HS-27A (cell line): Measurements from ENCODE around the gene CDC73.
A peak's percentile ranks its signal among the peaks of the same experiment; 100 is the strongest.
"Not testable (repeated sequence)": the region's sequence is repeated elsewhere in the genome, so short reads cannot be mapped to it uniquely, and the experiment has no call there.

Source experiments
- DNase-seq: peaks from one replicate; pipeline ENCODE4 v3.0.0-alpha.2; 2012; ENCODE audit warnings: low read depth, missing footprints

Gene CDC73

DNA sequence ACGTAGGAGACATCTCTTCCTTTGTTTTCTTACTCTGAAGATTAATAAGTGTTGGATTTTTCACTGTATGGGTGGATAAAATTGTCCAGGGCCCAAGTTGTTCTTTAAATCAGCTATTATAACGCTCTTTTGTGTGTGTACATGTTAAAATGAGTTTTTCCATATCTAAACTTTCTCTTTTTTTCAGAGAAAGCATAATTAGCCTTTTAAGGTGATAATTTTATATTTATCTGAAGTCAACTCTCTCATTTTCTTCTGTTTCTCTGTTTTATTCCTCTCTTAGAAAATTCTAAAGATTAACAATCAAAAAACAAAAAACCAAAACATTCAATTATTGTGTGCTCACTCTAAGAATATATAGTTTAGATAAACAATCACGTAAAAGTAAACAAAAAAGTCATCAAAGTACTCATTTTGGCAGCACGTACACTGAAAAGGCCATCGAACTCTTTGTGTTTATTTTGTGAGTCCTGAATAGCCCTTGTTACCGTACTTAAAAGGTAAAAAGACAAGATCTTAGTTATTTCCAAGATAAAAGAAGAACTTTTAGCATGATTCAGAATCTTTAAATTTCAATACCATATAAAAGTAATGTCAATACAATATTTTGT, 7.2 kb upstream of the CDC73 start:
- DNase-seq: no peak

DNA sequence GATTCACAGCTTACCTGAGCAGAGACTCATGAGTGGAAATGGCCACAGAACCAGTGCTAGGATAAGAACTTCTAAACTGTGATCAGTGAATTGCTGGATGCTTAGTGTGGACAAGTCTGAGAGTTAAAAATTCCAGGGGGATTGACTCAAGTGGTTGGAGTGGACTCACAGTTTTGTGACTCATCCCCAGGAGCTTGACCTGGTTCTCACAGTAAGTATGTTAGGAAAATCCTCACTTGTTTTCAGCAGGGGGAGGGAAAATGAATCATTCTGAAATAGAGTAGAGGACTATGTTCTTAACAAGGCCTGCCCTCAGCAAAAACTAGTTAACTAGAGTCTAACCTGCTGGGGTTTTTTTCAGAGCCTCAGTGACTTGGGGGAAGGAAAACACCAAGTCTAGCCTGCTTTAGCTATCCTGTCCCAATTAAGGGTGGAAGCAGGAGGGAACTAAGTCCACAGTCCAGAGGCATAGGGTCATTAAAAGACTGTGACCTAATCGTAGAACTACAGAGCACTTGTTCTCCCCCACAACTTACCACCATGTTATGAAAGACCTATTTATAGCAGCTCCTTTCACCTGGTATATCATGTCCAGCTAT, 6.1 kb upstream of the CDC73 start:
- DNase-seq: peak; percentile 91

DNA sequence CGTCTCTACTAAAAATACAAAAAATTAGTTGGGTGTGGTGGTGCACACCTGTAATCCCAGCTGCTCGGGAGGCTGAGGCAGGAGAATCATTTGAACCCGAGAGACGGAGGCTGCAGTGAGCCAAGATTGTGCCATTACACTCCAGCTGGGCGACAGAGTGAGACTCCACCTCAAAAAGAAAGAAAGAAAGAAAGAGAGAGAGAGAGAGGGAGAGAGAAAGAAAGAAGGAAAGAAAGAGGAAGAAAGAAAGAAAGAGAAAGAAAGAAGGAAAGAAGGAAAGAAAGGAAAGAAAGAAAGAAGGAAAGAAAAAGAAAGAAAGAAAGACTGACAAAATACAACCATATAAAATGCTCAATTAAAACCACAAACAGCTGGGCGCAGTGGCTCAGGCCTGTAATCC, 4.7 kb upstream of the CDC73 start:
- DNase-seq: not testable (repeated sequence)

DNA sequence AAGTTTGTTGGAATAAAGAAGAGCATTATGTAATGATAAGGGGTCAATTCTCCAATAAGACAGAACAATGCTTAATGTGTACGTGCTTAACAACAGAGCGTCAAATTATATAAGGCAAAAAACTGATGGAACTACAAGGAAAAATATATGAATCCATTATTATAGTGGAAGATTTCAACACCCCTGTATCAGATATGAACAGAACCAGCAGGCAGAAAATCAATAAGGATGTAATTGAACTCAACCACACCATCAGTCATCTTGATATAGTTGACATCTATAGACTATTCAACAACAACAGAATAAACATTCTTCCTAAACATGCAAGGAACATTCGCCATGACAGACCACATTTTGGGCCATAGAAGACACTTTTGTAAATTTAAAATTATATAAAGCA, 3.6 kb upstream of the CDC73 start:
- DNase-seq: no peak

DNA sequence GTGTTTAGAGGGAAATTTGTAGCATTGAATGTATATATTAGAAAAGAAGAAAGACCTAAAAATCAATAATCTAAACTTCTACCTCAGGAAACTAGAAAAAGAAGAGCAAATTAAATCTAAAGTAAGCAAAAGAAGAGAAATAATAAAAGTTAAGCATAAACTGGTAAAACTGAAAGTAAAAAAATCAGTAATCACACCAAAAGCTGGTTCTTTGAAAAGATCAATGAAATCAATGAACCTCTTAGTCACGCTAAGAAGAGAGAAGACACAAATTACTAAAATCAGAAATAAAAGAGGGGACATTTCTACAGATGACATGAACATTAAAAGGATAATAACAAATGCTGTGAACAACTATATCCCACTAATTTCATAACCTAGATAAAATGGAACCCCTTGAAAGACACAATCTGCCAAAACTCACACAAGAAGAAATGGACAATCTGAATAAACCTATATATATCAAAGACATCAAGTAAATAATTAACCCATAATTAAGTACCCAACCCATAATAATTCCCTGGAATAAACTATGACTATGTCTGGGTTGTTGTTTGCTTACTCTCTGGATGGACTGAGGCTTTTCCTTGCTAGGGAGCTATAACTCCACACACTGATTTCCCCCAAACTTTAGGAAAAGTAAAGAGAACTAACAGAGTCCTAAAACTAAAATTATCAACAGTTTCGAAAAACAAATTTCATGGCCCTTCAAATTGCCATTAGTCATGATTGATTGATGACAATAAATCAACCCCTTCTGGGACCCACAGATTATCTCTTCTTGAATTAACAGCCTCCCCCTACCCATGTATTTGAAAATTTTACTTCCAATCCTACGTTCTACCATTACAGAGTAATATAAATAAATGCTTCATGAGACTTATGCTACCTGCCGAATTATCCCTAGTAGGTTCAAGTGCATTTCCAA, 2.8 kb upstream of the CDC73 start:
- no peak for DNase-seq

DNA sequence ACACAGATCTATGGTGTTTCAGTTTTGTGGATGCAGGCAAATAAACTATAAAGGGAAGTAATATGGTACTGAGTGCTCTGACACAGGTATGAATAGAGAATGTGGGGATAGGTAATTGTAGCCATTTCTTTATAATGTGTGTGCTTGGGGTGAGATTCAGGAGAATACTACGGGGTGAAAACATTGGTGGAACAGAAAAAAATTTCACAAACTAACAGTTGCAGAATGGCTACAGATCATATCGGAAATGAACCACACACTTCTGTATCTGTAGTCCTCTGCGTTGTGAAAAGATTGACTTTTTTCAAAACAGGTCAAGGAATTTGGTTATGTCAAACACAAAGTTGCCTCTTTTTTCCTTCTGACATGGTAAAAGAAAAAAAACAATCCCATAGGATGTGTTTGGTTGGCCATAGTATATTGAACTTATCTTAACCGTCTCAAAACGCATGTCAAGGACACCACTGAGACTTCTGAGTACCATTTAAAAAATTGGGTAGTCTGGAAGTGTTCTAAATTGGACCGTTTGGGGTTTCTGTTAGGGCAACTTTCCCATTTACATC, 1.1 kb upstream of the CDC73 start:
- no peak for DNase-seq

DNA sequence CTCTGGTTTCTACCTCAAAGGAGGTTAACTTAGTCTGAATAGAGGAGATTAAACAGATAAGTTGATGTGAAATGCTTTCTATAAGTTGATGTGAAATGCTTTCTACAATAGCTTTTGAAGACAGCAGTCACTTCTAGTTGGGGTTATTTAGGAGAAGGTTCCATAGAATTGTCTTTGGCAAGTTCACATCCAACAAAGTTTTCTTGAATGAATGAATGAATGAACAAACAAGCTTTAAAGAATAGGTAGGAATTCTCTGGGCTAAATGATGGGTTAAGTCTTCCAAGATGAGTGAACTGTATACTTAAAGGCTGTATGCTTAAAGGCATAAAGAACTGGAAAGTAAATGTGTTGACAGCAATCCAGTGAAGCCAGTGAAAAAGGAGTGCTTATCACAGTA, 1.9 kb downstream of the CDC73 start:
- DNase-seq: no peak

DNA sequence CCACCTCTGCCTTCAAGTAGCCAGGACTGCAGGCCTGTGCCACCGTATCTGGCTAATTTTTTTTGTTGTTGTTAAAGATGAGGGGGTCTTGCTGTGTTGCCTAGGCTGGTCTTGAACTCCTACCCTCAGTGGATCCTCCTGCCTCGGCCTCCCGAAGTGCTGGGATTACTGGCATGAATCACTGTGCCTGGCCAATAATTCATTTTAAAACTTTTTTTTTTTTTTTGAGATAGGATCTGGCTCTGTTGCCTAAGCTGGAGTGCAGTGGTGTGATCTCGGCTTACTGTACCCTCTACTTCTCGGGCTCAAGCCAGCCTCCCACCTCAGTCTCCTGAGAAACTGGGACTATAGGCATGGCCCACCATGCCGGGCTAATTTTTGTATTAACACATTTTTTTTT, 3.5 kb downstream of the CDC73 start:
- no peak for DNase-seq

DNA sequence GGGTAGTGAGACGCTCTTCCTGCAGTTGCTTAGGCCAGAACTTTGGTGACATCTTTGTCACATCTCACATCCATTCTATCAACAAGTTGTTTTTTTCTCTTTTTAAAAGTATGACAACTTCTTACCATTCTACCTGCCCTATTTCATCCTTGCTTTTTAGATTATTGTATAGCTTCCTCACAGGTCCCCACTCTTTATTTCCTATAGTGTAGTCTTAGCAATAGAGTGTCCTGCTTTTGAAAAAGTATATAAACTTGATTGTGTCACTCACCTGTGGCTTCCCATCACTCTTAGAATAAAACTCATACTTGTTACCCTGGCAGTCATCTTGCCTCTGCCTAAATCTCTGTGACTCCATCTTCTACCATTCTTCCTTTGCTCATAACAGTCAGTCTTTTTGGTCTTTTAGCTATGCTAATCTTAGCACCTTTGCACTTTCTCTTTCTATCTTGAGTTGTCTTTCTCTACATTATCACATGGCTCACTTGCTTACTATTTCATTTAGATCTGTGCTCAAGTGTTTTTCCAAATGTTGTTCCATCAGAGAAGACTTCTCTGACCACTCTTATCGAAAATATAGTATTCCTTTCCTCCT, 9.5 kb downstream of the CDC73 start:
- DNase-seq: no peak

DNA sequence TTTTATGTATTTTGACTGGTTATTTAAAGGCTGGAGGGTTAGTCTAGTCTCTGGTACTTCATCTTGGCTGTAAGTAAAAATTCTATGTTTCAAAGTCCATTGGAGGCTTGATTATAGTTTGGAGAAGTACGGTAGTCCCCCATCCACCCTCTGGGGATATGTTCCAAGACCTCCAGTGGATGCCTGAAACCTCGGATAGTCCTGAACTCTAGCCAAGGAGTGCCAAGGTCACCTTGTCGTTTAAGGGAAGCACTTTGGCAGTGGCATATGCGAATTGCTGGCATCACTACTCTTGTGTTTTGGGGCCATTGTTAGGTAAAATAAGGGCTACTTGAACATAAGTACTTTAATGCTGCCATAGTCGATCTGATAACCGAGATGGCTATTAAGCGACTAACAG, 18.4 kb downstream of the CDC73 start:
- DNase-seq: no peak

DNA sequence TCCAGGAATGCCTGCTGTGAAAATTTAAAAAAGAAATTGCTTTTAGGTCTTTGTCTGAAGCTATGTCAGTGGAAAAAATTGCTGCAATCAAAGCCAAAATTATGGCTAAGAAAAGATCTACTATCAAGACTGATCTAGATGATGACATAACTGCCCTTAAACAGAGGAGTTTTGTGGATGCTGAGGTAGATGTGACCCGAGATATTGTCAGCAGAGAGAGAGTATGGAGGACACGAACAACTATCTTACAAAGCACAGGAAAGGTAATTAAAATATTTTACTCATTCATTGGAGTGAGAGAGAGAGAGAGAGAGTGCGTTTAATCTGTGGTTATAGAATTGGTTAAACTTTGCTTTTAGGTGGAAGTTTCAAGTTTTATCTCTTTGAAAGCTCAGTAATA, 20.0 kb downstream of the CDC73 start:
- no peak for DNase-seq

DNA sequence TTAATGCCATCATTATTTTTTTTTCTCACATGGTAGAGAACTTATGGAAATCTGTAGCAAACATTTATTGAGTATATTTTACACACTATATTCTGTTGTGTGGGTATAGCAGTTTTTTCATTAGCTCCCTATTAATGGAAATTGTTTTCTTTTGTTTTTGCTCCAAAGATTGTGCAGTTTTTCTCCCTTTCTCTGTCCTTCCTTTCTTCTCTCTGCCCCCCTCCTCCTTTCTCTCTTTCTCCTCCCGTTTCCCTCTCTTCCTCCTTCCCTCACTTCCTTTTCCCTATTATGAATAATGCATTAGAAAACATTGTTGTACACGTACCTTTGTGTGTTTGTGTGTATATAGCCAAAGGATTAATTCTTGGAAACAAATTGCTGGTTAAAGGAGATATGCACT, 20.6 kb downstream of the CDC73 start:
- no peak for DNase-seq

DNA sequence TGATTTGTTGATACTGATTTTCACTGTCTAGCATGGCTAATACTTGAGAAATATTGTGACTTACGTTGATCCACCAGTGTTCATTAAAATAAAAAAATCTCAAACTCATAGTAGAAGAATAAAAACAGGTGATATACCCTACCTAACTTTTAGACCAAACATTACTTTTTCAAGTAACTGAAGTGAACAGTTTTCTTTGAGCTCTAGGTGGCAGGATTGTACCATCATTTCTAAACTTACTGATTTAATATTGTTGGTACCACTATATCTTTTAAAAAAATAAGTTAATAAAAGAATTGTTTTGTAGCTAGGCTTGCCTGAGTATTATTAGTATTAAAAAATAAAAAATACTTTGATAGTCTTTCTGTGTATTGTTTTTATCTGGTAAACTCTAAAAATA, 21.5 kb downstream of the CDC73 start:
- DNase-seq: no peak

DNA sequence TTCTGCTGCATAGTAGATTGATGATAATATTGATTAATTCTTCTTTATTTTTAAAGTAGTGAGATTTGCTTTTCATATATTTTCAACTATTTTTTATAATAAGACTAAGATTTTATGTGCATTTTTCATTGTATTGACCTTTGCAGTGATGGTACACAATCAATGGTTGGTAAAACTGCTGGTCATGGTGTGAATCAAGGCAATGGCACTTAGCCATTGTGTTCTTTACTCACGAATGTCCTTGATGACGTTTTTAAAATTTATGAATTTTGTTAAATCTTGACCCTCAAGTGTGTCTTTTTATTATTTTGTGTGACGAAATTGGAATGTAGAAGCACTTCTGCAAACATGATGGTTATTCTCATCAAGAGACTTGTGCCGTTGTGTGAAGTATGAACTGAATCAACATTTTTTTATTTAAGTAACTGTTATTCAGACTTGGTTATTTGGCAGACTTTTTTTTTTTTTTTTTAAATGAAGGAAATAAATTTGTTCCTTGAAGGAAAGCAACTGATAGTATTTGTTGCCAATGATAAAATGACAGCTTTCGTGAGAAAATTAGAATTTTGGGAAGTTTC, 22.6 kb downstream of the CDC73 start:
- no peak for DNase-seq

DNA sequence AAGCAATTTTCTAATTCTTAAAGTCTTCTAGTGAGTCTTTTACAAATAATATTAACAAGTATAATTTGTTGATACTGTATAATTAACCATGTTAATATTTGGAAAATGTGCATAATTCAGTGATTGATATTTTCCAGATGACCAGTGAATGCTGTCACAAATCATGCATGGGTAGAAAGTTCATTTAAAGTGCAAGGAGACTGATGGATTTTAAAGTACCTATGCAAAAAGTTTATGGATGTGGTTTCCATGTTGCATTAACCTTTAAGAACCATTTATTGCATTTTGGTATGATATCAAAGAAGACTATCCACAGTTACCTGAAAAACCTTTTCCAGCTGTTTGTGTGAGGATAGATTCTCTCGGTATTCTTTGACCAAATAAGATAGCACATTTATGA, 23.2 kb downstream of the CDC73 start:
- DNase-seq: no peak

DNA sequence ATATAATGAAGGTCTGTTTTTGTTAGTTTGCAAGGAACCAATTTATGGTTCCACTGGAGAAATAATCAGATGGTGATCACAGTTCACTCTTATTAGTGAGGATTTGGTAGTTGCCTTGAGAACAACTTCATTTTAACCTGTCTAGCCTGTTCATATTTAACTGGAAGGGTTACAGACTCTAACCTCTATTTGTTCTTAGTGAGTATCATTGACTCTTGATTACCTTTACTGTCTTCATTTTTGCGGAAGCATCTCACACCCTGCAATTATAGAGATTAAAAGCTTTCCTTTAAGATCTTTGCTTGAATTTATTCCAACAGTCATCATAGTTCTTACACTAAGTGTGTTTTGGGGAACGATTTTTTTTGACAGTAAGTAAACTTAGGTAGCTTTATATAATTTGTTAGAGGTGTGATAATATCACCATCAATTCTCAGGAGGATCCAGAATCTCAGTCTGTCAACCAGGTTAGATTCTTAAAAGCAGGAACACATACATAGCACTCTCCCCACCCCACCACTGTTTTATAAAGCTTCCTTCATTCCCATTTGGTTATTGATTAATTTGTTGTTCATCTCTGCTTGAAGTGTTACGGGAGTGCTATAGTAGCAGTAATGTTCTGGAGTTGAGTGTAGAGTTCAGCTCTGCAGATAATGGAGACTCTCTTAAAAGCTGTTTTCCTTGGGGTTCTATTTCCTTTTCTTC, 34.4 kb downstream of the CDC73 start:
- DNase-seq: no peak

DNA sequence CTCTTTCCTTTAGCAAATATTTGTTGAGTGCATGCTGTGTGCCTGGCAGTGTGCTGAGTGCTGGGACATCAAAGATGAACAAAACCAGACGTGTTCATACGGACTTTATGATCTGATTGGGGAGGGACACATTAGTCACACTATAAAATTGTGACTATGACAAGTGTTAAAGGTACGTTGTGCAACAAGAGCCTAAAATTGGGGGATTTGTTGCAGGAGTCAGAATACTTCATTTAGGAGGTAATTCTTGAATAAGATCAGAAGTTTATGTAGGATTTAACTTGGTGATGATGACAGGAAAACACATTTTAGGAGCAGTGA, 35.0 kb downstream of the CDC73 start:
- no peak for DNase-seq

DNA sequence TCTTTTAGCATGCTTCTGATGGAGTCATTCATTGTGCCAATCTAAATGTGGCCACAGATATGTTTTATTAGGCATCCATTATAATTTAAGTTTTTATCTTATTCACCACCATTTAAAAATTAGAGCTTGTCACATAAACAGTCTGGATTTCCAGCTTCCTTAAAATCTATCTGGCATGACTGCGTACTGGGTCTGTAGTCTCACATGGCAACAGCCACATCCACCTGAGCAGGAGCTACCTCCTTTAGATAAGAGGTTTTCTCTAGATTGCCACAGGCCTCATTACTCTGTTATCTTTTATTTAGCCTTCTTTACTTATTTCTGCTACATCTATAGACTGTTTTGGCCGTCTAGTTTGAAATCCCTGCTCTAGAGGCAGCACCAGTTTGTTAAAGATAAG, 35.5 kb downstream of the CDC73 start:
- no peak for DNase-seq

DNA sequence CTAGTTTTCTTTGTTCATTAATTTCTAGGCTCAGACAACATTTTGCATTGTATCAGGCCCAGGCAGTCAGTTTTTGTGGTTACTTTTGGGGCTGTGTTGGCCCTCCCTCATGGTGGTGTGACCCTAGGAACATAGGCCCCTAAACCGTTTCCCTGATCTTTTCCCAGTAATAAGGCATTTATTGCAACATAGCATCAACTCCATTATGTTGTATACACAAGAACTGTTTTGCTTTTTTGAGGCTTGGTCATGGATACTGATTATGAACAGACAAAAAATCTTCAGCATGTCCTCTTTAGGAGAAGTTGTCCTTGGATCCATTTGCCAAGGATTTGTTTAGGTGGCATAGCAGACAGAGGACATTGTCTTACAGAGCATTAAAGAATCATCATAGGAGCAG, 54.3 kb downstream of the CDC73 start:
- DNase-seq: no peak

DNA sequence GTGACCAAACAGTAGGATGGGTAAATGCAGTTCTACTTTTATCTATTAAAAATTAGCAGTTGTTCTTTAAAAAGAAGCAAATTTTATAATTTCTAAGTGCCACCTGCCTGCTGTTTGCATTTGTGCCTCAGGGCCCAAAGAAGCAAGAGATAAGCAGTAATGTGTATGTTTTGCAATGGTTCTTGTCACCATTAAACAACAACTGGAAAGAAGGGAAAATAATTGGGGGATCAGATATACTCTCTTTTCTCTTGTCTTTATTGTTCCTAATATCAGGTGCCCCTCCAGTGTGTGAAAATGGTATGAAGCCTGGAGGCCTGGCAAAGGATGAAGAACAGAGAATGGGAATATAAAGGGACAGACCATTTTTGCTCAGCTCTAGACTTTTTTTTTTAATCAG, 55.0 kb downstream of the CDC73 start:
- no peak for DNase-seq

DNA sequence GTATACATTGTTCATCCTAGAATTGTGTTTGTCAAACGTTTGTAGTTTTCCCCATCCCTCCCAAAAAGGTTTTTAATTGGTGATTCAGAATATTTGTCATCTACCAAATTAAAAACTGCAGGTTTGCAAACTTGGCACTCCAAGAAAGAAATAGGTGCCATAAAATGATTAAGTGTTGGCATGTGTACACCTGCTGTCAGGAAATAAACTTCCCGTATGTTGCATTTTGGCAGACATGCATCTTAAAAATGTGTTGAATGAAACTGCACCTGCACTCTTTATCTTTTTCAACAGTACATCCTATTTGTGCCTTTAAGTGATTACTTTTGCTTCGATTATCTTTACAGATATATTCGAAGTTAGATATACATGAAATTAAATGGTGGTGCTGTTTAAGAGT, 57.3 kb downstream of the CDC73 start:
- no peak for DNase-seq

DNA sequence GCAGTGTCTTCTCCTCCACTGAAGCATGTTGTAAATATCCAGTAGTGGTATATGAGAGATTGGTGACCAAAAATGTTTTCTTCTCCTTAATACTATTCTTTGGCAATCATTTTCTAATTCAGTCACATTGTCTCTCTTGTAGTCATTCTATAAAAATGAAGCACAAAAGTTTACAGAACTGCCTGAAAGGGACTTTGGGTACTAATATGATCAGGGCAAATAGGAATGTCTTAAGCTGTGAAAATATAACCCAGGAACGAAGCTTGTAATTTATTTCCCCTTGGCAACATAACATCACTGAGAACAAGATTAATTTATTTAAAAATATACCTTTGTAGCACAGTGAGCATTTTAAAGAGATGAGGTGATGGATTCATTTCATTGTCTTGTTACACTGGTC, 59.7 kb downstream of the CDC73 start:
- no peak for DNase-seq
